K562 (cell line): ENCODE data around the gene EIF4E3. TPM values are rescaled to one million over a fixed set of nuclear protein-coding genes. Genes with fewer than 3 reads are reported as not detected.

Experiments used
- ATAC-seq: fragments of 200-7000 bp; cut with Tn5 transposase; 3 replicates; pipeline ENCODE4 v1.9.1; 2020; ENCODE audit warnings: moderate library complexity
- BruUV-seq: library from RNA; stranded (reverse); fragments of 400-500 nt; replicated peaks from 2 replicates; lab custom pipeline; 2021; lab: Mats Ljungman, UMichigan
- CTCF ChIA-PET: fragments of 300-600 bp; formaldehyde crosslinking; extraction: SDS; loops from one replicate; lab custom pipeline; 2021; ENCODE audit warnings: low intra/inter-chr PET ratio; lab: Yijun Ruan, JAX
- POLR2A ChIA-PET: fragments of 300-600, 350-650 bp; sonication (Branson Sonifier 250); formaldehyde crosslinking; extraction: SDS; loops from one replicate; lab custom pipeline; 2021; ENCODE audit warnings: antibody characterized with exemption, inconsistent platforms; lab: Yijun Ruan, JAX
- DNase-seq, 4 experiments: peaks; one replicate each; pipeline versions ENCODE4 v3.0.0 to v3.0.0-alpha.2; 2011 to 2018; ENCODE audit warnings: low spot score in 3 of 4, mixed read lengths in 3 of 4; ENCODE audit errors: extremely low read depth in 1 of 4
- FAIRE-seq: peaks from 2 replicates; lab custom pipeline; 2011; peaks lifted over from hg19 to GRCh38; lab: Jason Lieb, UNC
- H2AFZ ChIP-seq: 2 replicates; pipeline ENCODE4 v1.6.0; 2011; ENCODE audit warnings: low read depth, low read length, control low read depth, inconsistent platforms
- H3K27ac ChIP-seq: fragments of 200-600 bp; 3 replicates; pipeline ENCODE4 v1.8.0; 2011; ENCODE audit warnings: low read depth, mild to moderate bottlenecking, control low read depth, inconsistent platforms, low read length, moderate library complexity, mixed read lengths; ENCODE audit errors: extremely low read depth
- H3K27me3 ChIP-seq, 2 experiments: fragments of 300-600 bp in 1 of 2; 2 replicates in 1 of 2; 3 replicates in 1 of 2; pipeline versions ENCODE4 v1.6.0 to v1.8.0; 2011; ENCODE audit warnings: inconsistent platforms in 2 of 2, low read length in 2 of 2, mild to moderate bottlenecking in 1 of 2, mixed read lengths in 1 of 2, moderate library complexity in 1 of 2; ENCODE audit not compliant: control insufficient read depth in 2 of 2, insufficient read depth in 2 of 2
- H3K36me3 ChIP-seq: fragments of 300-600 bp; 3 replicates; pipeline ENCODE4 v1.8.0; 2011; ENCODE audit warnings: mild to moderate bottlenecking, low read length, inconsistent platforms; ENCODE audit not compliant: control insufficient read depth, insufficient read depth
- H3K4me1 ChIP-seq, 2 experiments: fragments of 200-600 bp in 1 of 2; replicated peaks in 1 of 2; 2 replicates in 1 of 2; 3 replicates in 1 of 2; pipeline versions ENCODE4 v1.5.1 to v1.8.0; 2011; ENCODE audit warnings: inconsistent platforms in 2 of 2, low read length in 2 of 2, mild to moderate bottlenecking in 1 of 2, mixed read lengths in 1 of 2, moderate library complexity in 1 of 2; ENCODE audit not compliant: control insufficient read depth in 2 of 2, insufficient read depth in 2 of 2
- H3K4me2 ChIP-seq: 2 replicates; pipeline ENCODE4 v1.6.1; 2011; ENCODE audit warnings: low read length, control low read depth, inconsistent platforms, mixed read lengths; ENCODE audit not compliant: insufficient read depth
- H3K4me3 ChIP-seq: fragments of 200-600 bp; sonication (generic), shearing (Covaris generic); 2 replicates; pipeline ENCODE4 v1.5.1; 2016; ENCODE audit warnings: control low read depth, inconsistent platforms
- H3K79me2 ChIP-seq: fragments of 200-600 bp; 3 replicates; pipeline ENCODE4 v1.8.0; 2011; ENCODE audit warnings: low read length, inconsistent platforms; ENCODE audit not compliant: control insufficient read depth, insufficient read depth
- H3K9ac ChIP-seq, 2 experiments: 2 replicates each; pipeline versions ENCODE4 v1.6.0 to v1.6.1; 2011; ENCODE audit warnings: low read depth in 2 of 2, low read length in 2 of 2, control low read depth in 1 of 2, inconsistent platforms in 1 of 2, mild to moderate bottlenecking in 1 of 2, mixed read lengths in 1 of 2; ENCODE audit not compliant: insufficient read depth in 1 of 2
- H3K9me1 ChIP-seq: one replicate; pipeline ENCODE4 v1.6.0; 2011; ENCODE audit warnings: inconsistent platforms, mild to moderate bottlenecking, low read length, moderate library complexity; ENCODE audit not compliant: control insufficient read depth, insufficient read depth
- H3K9me3 ChIP-seq: replicated peaks from 2 replicates; pipeline ENCODE4 v1.5.1; 2011; ENCODE audit warnings: low read depth, low read length, inconsistent platforms; ENCODE audit not compliant: control insufficient read depth, insufficient read depth
- H4K20me1 ChIP-seq: replicated peaks from 2 replicates; pipeline ENCODE4 v1.6.1; 2011; ENCODE audit warnings: low read length, inconsistent platforms, mixed read lengths; ENCODE audit not compliant: control insufficient read depth, insufficient read depth
- ELK1 ChIP-seq: sonication (generic); formaldehyde crosslinking; IDR thresholded peaks from 2 replicates; pipeline ENCODE4 v1.8.1; 2022; ENCODE audit warnings: missing genetic modification reagents
- HNRNPK ChIP-seq: fragments of 200-400 bp; formaldehyde crosslinking; IDR thresholded peaks from one replicate; pipeline ENCODE4 v1.6.1; 2018; ENCODE audit warnings: mild to moderate bottlenecking, low read depth, low read length; ENCODE audit not compliant: poor library complexity, severe bottlenecking
- ZMIZ1 ChIP-seq, 2 experiments: fragments of 150-350 bp in 1 of 2; IDR thresholded peaks; 2 replicates each; pipeline ENCODE4 v1.6.1; 2012 to 2016; ENCODE audit warnings: low read depth in 2 of 2, low read length in 2 of 2, mild to moderate bottlenecking in 1 of 2, moderate library complexity in 1 of 2
- WGBS: fragments of 100-300 bp; shearing (Covaris generic); methylation state at CpG from one replicate; pipeline ENCODE4 v1.1.6; 2016; ENCODE audit warnings: low coverage, mixed read lengths; ENCODE audit not compliant: insufficient coverage; ENCODE audit errors: missing lambda C conversion rate; 5-methylcytosine and 5-hydroxymethylcytosine counted together
- in situ Hi-C: fragments of 300-500 bp; cut with MboI; formaldehyde crosslinking; loops from 4 replicates; pipeline ENCODE4 v1.15.0; 2018; ENCODE audit warnings: inconsistent platforms, mixed read lengths
- intact Hi-C: fragments of 100-400 bp; cut with micrococcal nuclease; formaldehyde crosslinking; loops from 2 replicates; pipeline ENCODE4 v1.14.2; 2022
- polyA plus RNA-seq, 8 experiments: library from polyadenylated mRNA; depleted of rRNA in 4 of 8; stranded (reverse) in 5 of 8; unstranded in 3 of 8; fragments of >200 nt; fragmentation: Nextera tagmentation in 2 of 8; fragmentation: Illumina TruSeq in 1 of 8; extraction: Ambion mirVana in 2 of 8; extraction: Trizol in 1 of 8; gene quantifications; 2 replicates each; pipeline versions ENCODE4 v1.2.1 to v1.2.3, GENCODE V29; 2011 to 2014; ENCODE audit warnings: inconsistent platforms in 1 of 8, missing spikeins in 1 of 8
- total RNA-seq, 7 experiments: library from RNA; depleted of rRNA in 6 of 7; stranded (reverse); fragments of >200 nt in 6 of 7; fragmentation: Illumina TruSeq in 2 of 7; extraction: Trizol in 2 of 7; gene quantifications; 2 replicates each; pipeline versions ENCODE4 v1.2.1 to v1.2.3, GENCODE V29; 2011 to 2021; ENCODE audit warnings: low replicate concordance in 1 of 7

EIF4E3 gene
- total and polyA plus RNA-seq, 9 of the 15 experiments (the other 6 are each of a cell fraction or from before 2014, with no cell fraction given): 0.18 to 2.5 (median 1.1) TPM

- H3K79me2 ChIP-seq: no peaks in the 10 kb centered on the region
- TF ChIP-seq ZMIZ1 (IDR thresholded peaks at IDR 0.05; ENCODE audit: low read depth in 2 of 2, low read length in 2 of 2): no peak
- TF ChIP-seq ELK1 (CRISPR knock-in tag): no peak
- TF ChIP-seq HNRNPK: no peak
- H3K4me3 ChIP-seq: no peak overlapping the region
- in situ Hi-C loops: no loop called here
- no peak overlapping the region for H3K9ac ChIP-seq
- ChIA-PET CTCF (no interaction called here), POLR2A (no interaction called here)
- H4K20me1 ChIP-seq: no peaks in the 10 kb centered on the region
- H3K27ac ChIP-seq: no peak overlapping the region
- WGBS: 3% methylated on average over 6 of the region's 6 CpGs
- H3K9me1 ChIP-seq: no peaks in the 10 kb centered on the region
- no peak for FAIRE-seq
- no peak overlapping the region for H3K4me2 ChIP-seq
- ATAC-seq: no peak
- H3K4me1 ChIP-seq: no peaks in the 10 kb centered on the region
- intact Hi-C loops: no loop called here
- BruUV-seq: no TSS peak
- no peak overlapping the region for H2AFZ ChIP-seq
- no peaks in the 10 kb centered on the region for H3K9me3 ChIP-seq
- no peak for DNase-seq
- H3K36me3 ChIP-seq: no peaks in the 10 kb centered on the region
- H3K27me3 ChIP-seq: peaks cover 6 to 14% of the 10 kb centered on the region in 2 experiments
These were observed 96.7 kb downstream of the EIF4E3 start for GRCh38 chr3:71628522-71628921.
